ENCODE data around the gene AK1. TPM values are rescaled to one million over a fixed set of nuclear protein-coding genes. Genes with fewer than 3 reads are reported as not detected.
A peak's percentile ranks its signal among the peaks of the same experiment; 100 is the strongest.

Gene AK1
- total and polyA plus RNA-seq, 2 experiments from 2014 or later: 16.2 to 35.5 TPM

DNA sequence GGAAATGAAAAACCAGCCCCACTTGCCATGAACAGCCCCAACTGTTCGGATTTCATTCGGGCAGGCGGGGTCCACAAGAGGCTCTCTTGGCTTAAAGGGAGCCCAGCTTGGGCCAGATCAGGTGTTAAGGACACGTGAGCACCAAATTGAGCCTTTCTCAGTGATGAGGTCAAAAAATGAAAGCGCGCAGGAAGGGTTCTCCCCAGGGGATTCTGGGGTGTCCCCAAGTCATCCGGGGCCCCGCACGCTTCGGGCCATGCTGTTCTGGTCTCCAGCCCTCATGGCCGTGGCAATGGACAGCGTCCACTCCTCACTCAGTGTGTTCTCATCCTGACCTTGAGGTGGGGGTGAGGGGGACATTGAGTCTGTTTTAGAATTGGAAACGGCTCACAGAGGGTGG, 10.9 kb downstream of the AK1 start (continued):
- TF ChIP-seq, protein P1, sequence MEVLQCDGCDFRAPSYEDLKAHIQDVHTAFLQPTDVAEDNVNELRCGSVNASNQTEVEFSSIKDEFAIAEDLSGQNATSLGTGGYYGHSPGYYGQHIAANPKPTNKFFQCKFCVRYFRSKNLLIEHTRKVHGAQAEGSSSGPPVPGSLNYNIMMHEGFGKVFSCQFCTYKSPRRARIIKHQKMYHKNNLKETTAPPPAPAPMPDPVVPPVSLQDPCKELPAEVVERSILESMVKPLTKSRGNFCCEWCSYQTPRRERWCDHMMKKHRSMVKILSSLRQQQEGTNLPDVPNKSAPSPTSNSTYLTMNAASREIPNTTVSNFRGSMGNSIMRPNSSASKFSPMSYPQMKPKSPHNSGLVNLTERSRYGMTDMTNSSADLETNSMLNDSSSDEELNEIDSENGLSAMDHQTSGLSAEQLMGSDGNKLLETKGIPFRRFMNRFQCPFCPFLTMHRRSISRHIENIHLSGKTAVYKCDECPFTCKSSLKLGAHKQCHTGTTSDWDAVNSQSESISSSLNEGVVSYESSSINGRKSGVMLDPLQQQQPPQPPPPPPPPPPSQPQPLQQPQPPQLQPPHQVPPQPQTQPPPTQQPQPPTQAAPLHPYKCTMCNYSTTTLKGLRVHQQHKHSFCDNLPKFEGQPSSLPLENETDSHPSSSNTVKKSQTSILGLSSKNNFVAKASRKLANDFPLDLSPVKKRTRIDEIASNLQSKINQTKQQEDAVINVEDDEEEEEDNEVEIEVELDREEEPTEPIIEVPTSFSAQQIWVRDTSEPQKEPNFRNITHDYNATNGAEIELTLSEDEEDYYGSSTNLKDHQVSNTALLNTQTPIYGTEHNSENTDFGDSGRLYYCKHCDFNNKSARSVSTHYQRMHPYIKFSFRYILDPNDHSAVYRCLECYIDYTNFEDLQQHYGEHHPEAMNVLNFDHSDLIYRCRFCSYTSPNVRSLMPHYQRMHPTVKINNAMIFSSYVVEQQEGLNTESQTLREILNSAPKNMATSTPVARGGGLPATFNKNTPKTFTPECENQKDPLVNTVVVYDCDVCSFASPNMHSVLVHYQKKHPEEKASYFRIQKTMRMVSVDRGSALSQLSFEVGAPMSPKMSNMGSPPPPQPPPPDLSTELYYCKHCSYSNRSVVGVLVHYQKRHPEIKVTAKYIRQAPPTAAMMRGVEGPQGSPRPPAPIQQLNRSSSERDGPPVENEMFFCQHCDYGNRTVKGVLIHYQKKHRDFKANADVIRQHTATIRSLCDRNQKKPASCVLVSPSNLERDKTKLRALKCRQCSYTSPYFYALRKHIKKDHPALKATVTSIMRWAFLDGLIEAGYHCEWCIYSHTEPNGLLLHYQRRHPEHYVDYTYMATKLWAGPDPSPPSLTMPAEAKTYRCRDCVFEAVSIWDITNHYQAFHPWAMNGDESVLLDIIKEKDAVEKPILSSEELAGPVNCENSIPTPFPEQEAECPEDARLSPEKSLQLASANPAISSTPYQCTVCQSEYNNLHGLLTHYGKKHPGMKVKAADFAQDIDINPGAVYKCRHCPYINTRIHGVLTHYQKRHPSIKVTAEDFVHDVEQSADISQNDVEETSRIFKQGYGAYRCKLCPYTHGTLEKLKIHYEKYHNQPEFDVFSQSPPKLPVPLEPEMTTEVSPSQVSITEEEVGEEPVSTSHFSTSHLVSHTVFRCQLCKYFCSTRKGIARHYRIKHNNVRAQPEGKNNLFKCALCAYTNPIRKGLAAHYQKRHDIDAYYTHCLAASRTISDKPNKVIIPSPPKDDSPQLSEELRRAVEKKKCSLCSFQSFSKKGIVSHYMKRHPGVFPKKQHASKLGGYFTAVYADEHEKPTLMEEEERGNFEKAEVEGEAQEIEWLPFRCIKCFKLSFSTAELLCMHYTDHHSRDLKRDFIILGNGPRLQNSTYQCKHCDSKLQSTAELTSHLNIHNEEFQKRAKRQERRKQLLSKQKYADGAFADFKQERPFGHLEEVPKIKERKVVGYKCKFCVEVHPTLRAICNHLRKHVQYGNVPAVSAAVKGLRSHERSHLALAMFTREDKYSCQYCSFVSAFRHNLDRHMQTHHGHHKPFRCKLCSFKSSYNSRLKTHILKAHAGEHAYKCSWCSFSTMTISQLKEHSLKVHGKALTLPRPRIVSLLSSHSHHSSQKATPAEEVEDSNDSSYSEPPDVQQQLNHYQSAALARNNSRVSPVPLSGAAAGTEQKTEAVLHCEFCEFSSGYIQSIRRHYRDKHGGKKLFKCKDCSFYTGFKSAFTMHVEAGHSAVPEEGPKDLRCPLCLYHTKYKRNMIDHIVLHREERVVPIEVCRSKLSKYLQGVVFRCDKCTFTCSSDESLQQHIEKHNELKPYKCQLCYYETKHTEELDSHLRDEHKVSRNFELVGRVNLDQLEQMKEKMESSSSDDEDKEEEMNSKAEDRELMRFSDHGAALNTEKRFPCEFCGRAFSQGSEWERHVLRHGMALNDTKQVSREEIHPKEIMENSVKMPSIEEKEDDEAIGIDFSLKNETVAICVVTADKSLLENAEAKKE (CRISPR knock-in tag; IDR thresholded peaks at IDR 0.05): no peak
- no peak for TF ChIP-seq STAT1 (IDR thresholded peaks at IDR 0.05; ENCODE audit: unreplicated experiment)

DNA sequence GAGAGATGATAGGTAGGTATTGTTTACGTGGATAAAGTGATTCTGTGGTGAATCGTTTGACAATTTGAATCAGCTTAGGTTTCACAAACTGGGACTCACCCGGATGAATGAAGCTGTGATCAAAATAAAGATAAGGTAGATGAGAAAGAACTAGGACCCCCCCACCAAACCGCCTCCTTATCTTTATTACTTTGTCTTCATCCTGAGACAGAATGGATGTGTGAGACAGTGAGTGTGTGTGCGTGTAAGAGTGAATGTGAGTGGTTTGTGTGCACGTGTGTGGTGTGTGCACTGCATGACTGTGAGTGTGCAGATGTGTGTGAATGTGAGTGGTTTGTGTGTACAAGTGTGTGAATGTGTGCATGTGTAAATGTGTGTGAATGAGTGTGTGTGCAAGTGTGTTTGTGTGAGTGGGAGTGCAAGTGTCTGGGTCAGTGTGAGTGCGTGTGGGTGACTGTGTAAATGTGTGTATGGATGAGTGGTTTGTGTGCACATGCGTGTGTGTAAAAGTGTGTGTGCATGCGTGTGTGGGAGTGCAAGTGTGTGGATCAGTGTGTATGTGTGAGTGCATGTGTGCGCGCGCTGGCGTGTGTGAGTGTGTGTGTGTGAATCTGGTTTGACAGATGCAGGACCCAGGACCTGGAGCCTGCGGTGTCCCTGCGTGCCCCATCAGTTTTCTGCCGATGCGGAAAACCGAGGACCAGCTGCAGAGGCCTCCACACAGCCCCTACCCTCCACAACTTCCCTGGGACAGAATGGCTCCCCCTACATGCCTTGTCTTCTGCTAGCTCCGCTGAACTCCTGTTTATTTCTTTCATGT, 11.6 kb downstream of the AK1 start:
- 0 out of 2 replicates have a peak, but pooled peaks cover 7% of the 10 kb centered on the region for H3F3A ChIP-seq (replicated peaks; ENCODE audit: low read depth)
- H3K4me2 ChIP-seq: no peak overlapping the region
- no peak for ATAC-seq
- H3K4me3 Mint-ChIP-seq: no peak overlapping the region
- H3K27me3 ChIP-seq (ENCODE audit: insufficient read depth): no peaks in the 10 kb centered on the region
- H3K79me2 ChIP-seq (replicated peaks; ENCODE audit: insufficient read depth): no peaks in the 10 kb centered on the region
- peaks cover 7% of the 10 kb centered on the region for H3K27me3 Mint-ChIP-seq (ENCODE audit: insufficient read depth, low read depth, poor library complexity)
- H3K4me1 Mint-ChIP-seq: peaks cover 26% of the 10 kb centered on the region
- no peaks in the 10 kb centered on the region for H3K9me2 ChIP-seq (ENCODE audit: insufficient read depth)
- H3K36me3 Mint-ChIP-seq (ENCODE audit: low read depth): 0 out of 3 replicates have a peak, but pooled peaks cover 4% of the 10 kb centered on the region
- H3K27ac ChIP-seq (ENCODE audit: low read depth): no peak overlapping the region; the same call in 1 of the 2 replicates
- no peak overlapping the region for H3K4me3 ChIP-seq
- TF ChIP-seq CTCF (conservative IDR thresholded peaks at IDR 0.05; ENCODE audit: low read depth in 2 of 2): peak in 1 of 2 experiments; percentile 35; a peak in 2 of 4 replicates
- no peak for TF ChIP-seq ZNF114 (CRISPR knock-in tag; IDR thresholded peaks at IDR 0.05)
- no peak overlapping the region for H3K27ac Mint-ChIP-seq
- H3K36me3 ChIP-seq (ENCODE audit: insufficient read depth): no peaks in the 10 kb centered on the region
- H4K20me1 ChIP-seq (replicated peaks; ENCODE audit: insufficient read depth): no peaks in the 10 kb centered on the region
- no peak for DNase-seq (ENCODE audit: low spot score)
- H2AFZ ChIP-seq: no peak overlapping the region
- H3K4me1 ChIP-seq (ENCODE audit: insufficient read depth): no peaks in the 10 kb centered on the region; the same call in 1 of the 2 replicates
- H3K9me3 Mint-ChIP-seq: no peaks in the 10 kb centered on the region

All from GM23338 (cell line).